ENCODE measurements around the gene ITGA8.

DNA sequence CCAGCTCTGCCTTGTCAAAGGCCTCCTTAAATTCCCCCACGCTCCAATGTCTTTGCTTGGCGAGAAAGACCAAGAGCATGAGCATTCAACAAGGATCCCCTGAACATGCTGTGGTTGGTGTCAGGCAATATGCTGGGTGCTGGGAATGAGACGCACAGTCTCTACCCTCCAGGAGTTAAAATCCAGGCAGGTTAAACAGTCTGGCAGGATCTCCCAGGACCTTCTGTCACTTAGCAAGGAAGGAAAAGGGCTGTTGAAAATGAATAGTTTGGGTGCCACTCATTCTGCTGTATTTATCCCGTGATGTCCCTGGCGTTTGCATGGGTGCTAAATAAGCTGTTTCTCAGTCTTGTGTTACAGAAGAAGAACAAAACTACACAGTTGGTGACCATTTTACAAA lies 21.9 kb upstream of the ITGA8 start:
- TF ChIP-seq, protein P1, sequence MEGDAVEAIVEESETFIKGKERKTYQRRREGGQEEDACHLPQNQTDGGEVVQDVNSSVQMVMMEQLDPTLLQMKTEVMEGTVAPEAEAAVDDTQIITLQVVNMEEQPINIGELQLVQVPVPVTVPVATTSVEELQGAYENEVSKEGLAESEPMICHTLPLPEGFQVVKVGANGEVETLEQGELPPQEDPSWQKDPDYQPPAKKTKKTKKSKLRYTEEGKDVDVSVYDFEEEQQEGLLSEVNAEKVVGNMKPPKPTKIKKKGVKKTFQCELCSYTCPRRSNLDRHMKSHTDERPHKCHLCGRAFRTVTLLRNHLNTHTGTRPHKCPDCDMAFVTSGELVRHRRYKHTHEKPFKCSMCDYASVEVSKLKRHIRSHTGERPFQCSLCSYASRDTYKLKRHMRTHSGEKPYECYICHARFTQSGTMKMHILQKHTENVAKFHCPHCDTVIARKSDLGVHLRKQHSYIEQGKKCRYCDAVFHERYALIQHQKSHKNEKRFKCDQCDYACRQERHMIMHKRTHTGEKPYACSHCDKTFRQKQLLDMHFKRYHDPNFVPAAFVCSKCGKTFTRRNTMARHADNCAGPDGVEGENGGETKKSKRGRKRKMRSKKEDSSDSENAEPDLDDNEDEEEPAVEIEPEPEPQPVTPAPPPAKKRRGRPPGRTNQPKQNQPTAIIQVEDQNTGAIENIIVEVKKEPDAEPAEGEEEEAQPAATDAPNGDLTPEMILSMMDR (IDR thresholded peaks at IDR 0.05): no peak
- no peak for TF ChIP-seq POLR2A (IDR thresholded peaks at IDR 0.05)
